Measurements from ENCODE around the gene TAF3.

TAF3 gene

GRCh38 chr10:7972367-7972766 is 154.1 kb downstream of the TAF3 start:
- no peak for TF ChIP-seq ZNF274 (IDR thresholded peaks at IDR 0.05; ENCODE audit: low read depth, low read length)

GRCh38 chr10:7980196-7980595 is 161.9 kb downstream of the TAF3 start:
- TF ChIP-seq ZNF274 (IDR thresholded peaks at IDR 0.05; ENCODE audit: low read depth, low read length) = no peak

More at GRCh38 chr10:7972367-7972766, 154.1 kb downstream of the TAF3 start:
- H3K4me3 ChIP-seq (ENCODE audit: low read length) = no peak overlapping the region

GRCh38 chr10:7982727-7983126 is 164.4 kb downstream of the TAF3 start:
- TF ChIP-seq ZNF274 (IDR thresholded peaks at IDR 0.05; ENCODE audit: low read depth, low read length) = no peak
- H3K4me3 ChIP-seq (ENCODE audit: low read length) = no peak overlapping the region

More at GRCh38 chr10:7980196-7980595, 161.9 kb downstream of the TAF3 start:
- no peak overlapping the region for H3K4me3 ChIP-seq (ENCODE audit: low read length)

- TF ChIP-seq ZNF274 (IDR thresholded peaks at IDR 0.05; ENCODE audit: low read depth, low read length) = no peak
- no peak overlapping the region for H3K4me3 ChIP-seq (ENCODE audit: low read length)
Observed at GRCh38 chr10:7984325-7984724, 166.0 kb downstream of the TAF3 start.

- no peak for TF ChIP-seq ZNF274 (IDR thresholded peaks at IDR 0.05; ENCODE audit: low read depth, low read length)
- no peak overlapping the region for H3K4me3 ChIP-seq (ENCODE audit: low read length)
Observed at GRCh38 chr10:7984896-7985295, 166.6 kb downstream of the TAF3 start.

- no peak overlapping the region for H3K4me3 ChIP-seq (ENCODE audit: low read length)
- TF ChIP-seq ZNF274 (IDR thresholded peaks at IDR 0.05; ENCODE audit: low read depth, low read length) = no peak
Observed at GRCh38 chr10:7986851-7987250, 168.5 kb downstream of the TAF3 start.

- H3K4me3 ChIP-seq (ENCODE audit: low read length) = no peak overlapping the region
- no peak for TF ChIP-seq ZNF274 (IDR thresholded peaks at IDR 0.05; ENCODE audit: low read depth, low read length)
Observed at GRCh38 chr10:7988989-7989388, 170.7 kb downstream of the TAF3 start.

- H3K4me3 ChIP-seq (ENCODE audit: low read length) = no peak overlapping the region
- TF ChIP-seq ZNF274 (IDR thresholded peaks at IDR 0.05; ENCODE audit: low read depth, low read length) = no peak
Observed at GRCh38 chr10:7998831-7999230, 180.5 kb downstream of the TAF3 start.

- no peak overlapping the region for H3K4me3 ChIP-seq (ENCODE audit: low read length)
- no peak for TF ChIP-seq ZNF274 (IDR thresholded peaks at IDR 0.05; ENCODE audit: low read depth, low read length)
Observed at GRCh38 chr10:8004469-8005000, 186.2 kb downstream of the TAF3 start.

GRCh38 chr10:8006274-8006999 is 188.1 kb downstream of the TAF3 start:
- H3K4me3 ChIP-seq (ENCODE audit: low read length) = no peak overlapping the region
- TF ChIP-seq ZNF274 (IDR thresholded peaks at IDR 0.05; ENCODE audit: low read depth, low read length) = no peak

GRCh38 chr10:8009031-8009430 is 190.7 kb downstream of the TAF3 start:
- H3K4me3 ChIP-seq (ENCODE audit: low read length) = no peak overlapping the region
- no peak for TF ChIP-seq ZNF274 (IDR thresholded peaks at IDR 0.05; ENCODE audit: low read depth, low read length)

- TF ChIP-seq ZNF274 (IDR thresholded peaks at IDR 0.05; ENCODE audit: low read depth, low read length) = no peak
Observed at GRCh38 chr10:8013006-8013405, 194.7 kb downstream of the TAF3 start.

GRCh38 chr10:8013619-8014018 is 195.3 kb downstream of the TAF3 start:
- no peak for TF ChIP-seq ZNF274 (IDR thresholded peaks at IDR 0.05; ENCODE audit: low read depth, low read length)
- H3K4me3 ChIP-seq (ENCODE audit: low read length) = no peak overlapping the region

More at GRCh38 chr10:8013006-8013405, 194.7 kb downstream of the TAF3 start:
- H3K4me3 ChIP-seq (ENCODE audit: low read length) = no peak overlapping the region

- H3K4me3 ChIP-seq (ENCODE audit: low read length) = no peak overlapping the region
- no peak for TF ChIP-seq ZNF274 (IDR thresholded peaks at IDR 0.05; ENCODE audit: low read depth, low read length)
Observed at GRCh38 chr10:8014649-8015048, 196.3 kb downstream of the TAF3 start.

GRCh38 chr10:8017277-8017676 is 199.0 kb downstream of the TAF3 start:
- H3K4me3 ChIP-seq (ENCODE audit: low read length) = no peak overlapping the region
- no peak for TF ChIP-seq ZNF274 (IDR thresholded peaks at IDR 0.05; ENCODE audit: low read depth, low read length)
